WERI-Rb-1 (cell line): ENCODE data around the gene PTPRG.

Source experiments
- DNase-seq: peaks from one replicate; pipeline ENCODE4 v3.0.0-alpha.2; 2020
- H3K27ac ChIP-seq: fragments of 250-450 bp; sonication (Bioruptor Pico); 2 replicates; pipeline ENCODE4 v1.5.1; 2020; ENCODE audit warnings: mild to moderate bottlenecking, moderate library complexity
- H3K27me3 ChIP-seq: fragments of 250-450 bp; sonication (Bioruptor Pico); 2 replicates; pipeline ENCODE4 v1.5.1; 2021; ENCODE audit warnings: mild to moderate bottlenecking, low read depth, moderate library complexity; ENCODE audit not compliant: insufficient read depth, severe bottlenecking
- H3K36me3 ChIP-seq: fragments of 250-450 bp; sonication (Bioruptor Pico); 2 replicates; pipeline ENCODE4 v1.5.1; 2020; ENCODE audit warnings: mild to moderate bottlenecking, moderate library complexity
- H3K4me3 ChIP-seq: 2 replicates; pipeline ENCODE4 v1.5.1; 2011; ENCODE audit warnings: low read depth, mild to moderate bottlenecking, control low read depth, low read length
- H3K9me3 ChIP-seq: fragments of 250-450 bp; sonication (Bioruptor Pico); 2 replicates; pipeline ENCODE4 v1.5.1; 2021; ENCODE audit warnings: mild to moderate bottlenecking, moderate library complexity; ENCODE audit not compliant: severe bottlenecking
- CTCF ChIP-seq: IDR thresholded peaks from 2 replicates; pipeline ENCODE4 v1.5.1; 2011; ENCODE audit warnings: low read depth, mild to moderate bottlenecking, control low read depth, inconsistent platforms, low read length

Gene PTPRG

GRCh38 chr3:62144482-62144881, 583.1 kb downstream of the PTPRG start:
- peaks cover 15% of the 10 kb centered on the region for H3K36me3 ChIP-seq
- no peaks in the 10 kb centered on the region for H3K27me3 ChIP-seq
- TF ChIP-seq CTCF: no peak
- no peak overlapping the region for H3K27ac ChIP-seq
- H3K9me3 ChIP-seq: no peaks in the 10 kb centered on the region
- no peak overlapping the region for H3K4me3 ChIP-seq
- no peak for DNase-seq

GRCh38 chr3:62145086-62145757, 583.9 kb downstream of the PTPRG start:
- Histone ChIP-seq H3K27ac (no peak overlapping the region), H3K4me3 (no peak overlapping the region), H3K36me3 (peaks cover 9% of the 10 kb centered on the region), H3K9me3 (no peaks in the 10 kb centered on the region), H3K27me3 (no peaks in the 10 kb centered on the region)
- no peak for TF ChIP-seq CTCF
- DNase-seq: no peak

GRCh38 chr3:62149539-62149938, 588.2 kb downstream of the PTPRG start:
- no peaks in the 10 kb centered on the region; the same call in none of the 2 replicates for H3K36me3 ChIP-seq
- TF ChIP-seq CTCF: no peak
- H3K27ac ChIP-seq: no peak overlapping the region

GRCh38 chr3:62149962-62150361, 588.6 kb downstream of the PTPRG start:
- Histone ChIP-seq H3K27me3 (no peaks in the 10 kb centered on the region), H3K9me3 (no peaks in the 10 kb centered on the region), H3K4me3 (no peak overlapping the region), H3K36me3 (no peaks in the 10 kb centered on the region; the same call in none of the 2 replicates), H3K27ac (no peak overlapping the region)
- no peak for DNase-seq
- TF ChIP-seq CTCF: no peak

More at GRCh38 chr3:62149539-62149938, 588.2 kb downstream of the PTPRG start:
- Histone ChIP-seq H3K4me3 (no peak overlapping the region), H3K27me3 (no peaks in the 10 kb centered on the region), H3K9me3 (no peaks in the 10 kb centered on the region)
- no peak for DNase-seq

GRCh38 chr3:62151591-62151990, 590.2 kb downstream of the PTPRG start:
- Histone ChIP-seq H3K27ac (no peak overlapping the region), H3K4me3 (no peak overlapping the region), H3K36me3 (no peaks in the 10 kb centered on the region; the same call in none of the 2 replicates), H3K9me3 (no peaks in the 10 kb centered on the region), H3K27me3 (no peaks in the 10 kb centered on the region)
- no peak for TF ChIP-seq CTCF
- DNase-seq: no peak

GRCh38 chr3:62153231-62153630, 591.9 kb downstream of the PTPRG start:
- Histone ChIP-seq H3K4me3 (no peak overlapping the region), H3K36me3 (peaks cover 14% of the 10 kb centered on the region), H3K9me3 (no peaks in the 10 kb centered on the region), H3K27me3 (no peaks in the 10 kb centered on the region), H3K27ac (no peak overlapping the region)
- DNase-seq: no peak
- TF ChIP-seq CTCF: no peak
